GM23248 (cell line): Measurements from ENCODE around the gene LRCOL1. TPM values are rescaled to one million over a fixed set of nuclear protein-coding genes. Genes with fewer than 3 reads are reported as not detected.

Experiments used
- DNase-seq: peaks from one replicate; pipeline ENCODE4 v3.0.0-alpha.2; 2015
- H2AFZ ChIP-seq: fragments of 200-600 bp; sonication (generic); 2 replicates; pipeline ENCODE4 v1.6.1; 2016; ENCODE audit warnings: antibody characterized with exemption
- H3F3A ChIP-seq: fragments of 200-600 bp; sonication (generic); 2 replicates; pipeline ENCODE4 v1.6.1; 2016; ENCODE audit warnings: mild to moderate bottlenecking, antibody characterized with exemption, mixed run types; ENCODE audit not compliant: insufficient read depth
- H3K27ac ChIP-seq: fragments of 200-600 bp; sonication (generic); 2 replicates; pipeline ENCODE4 v1.5.1; 2016; ENCODE audit warnings: mild to moderate bottlenecking
- H3K27me3 ChIP-seq: fragments of 200-600 bp; sonication (generic); replicated peaks from 2 replicates; pipeline ENCODE4 v1.6.1; 2016; ENCODE audit warnings: mild to moderate bottlenecking; ENCODE audit not compliant: insufficient read depth
- H3K36me3 ChIP-seq: fragments of 200-600 bp; sonication (generic); 2 replicates; pipeline ENCODE4 v1.6.1; 2016; ENCODE audit warnings: low read depth, mild to moderate bottlenecking
- H3K4me1 ChIP-seq: fragments of 200-600 bp; sonication (generic); 2 replicates; pipeline ENCODE4 v1.6.1; 2016; ENCODE audit warnings: mild to moderate bottlenecking; ENCODE audit not compliant: insufficient read depth
- H3K4me2 ChIP-seq: fragments of 200-600 bp; sonication (generic); one replicate; pipeline ENCODE4 v1.6.1; 2016; ENCODE audit warnings: mild to moderate bottlenecking; ENCODE audit not compliant: unreplicated experiment
- H3K4me3 ChIP-seq: fragments of 200-600 bp; sonication (generic); 2 replicates; pipeline ENCODE4 v1.5.1; 2016; ENCODE audit warnings: mild to moderate bottlenecking
- H3K79me2 ChIP-seq: fragments of 200-600 bp; sonication (generic); 2 replicates; pipeline ENCODE4 v1.6.1; 2016; ENCODE audit warnings: mild to moderate bottlenecking; ENCODE audit not compliant: insufficient read depth
- H3K9ac ChIP-seq: fragments of 200-600 bp; sonication (generic); 2 replicates; pipeline ENCODE4 v1.6.1; 2016; ENCODE audit warnings: mild to moderate bottlenecking
- H3K9me2 ChIP-seq: fragments of 200-600 bp; sonication (generic); 2 replicates; pipeline ENCODE4 v1.6.1; 2016; ENCODE audit warnings: mixed run types, mild to moderate bottlenecking, moderate library complexity; ENCODE audit not compliant: insufficient read depth
- H3K9me3 ChIP-seq: fragments of 200-600 bp; sonication (generic); one replicate; pipeline ENCODE4 v1.6.1; 2017; ENCODE audit warnings: low read depth
- H4K20me1 ChIP-seq: fragments of 200-600 bp; sonication (generic); 2 replicates; pipeline ENCODE4 v1.6.0; 2016; ENCODE audit not compliant: insufficient read depth
- EZH2 ChIP-seq: fragments of 200-600 bp; sonication (generic); IDR thresholded peaks from 2 replicates; pipeline ENCODE4 v1.6.1; 2018; ENCODE audit warnings: antibody characterized with exemption, mild to moderate bottlenecking; ENCODE audit not compliant: insufficient read depth, poor library complexity, severe bottlenecking
- EZH2phosphoT487 ChIP-seq: fragments of 200-600 bp; sonication (generic); IDR thresholded peaks from 2 replicates; pipeline ENCODE4 v1.6.1; 2018; ENCODE audit warnings: antibody characterized with exemption, moderate library complexity, mild to moderate bottlenecking, low read depth; ENCODE audit not compliant: insufficient read depth
- WGBS, 2 experiments: methylation state at CpG; one replicate each; pipeline ENCODE4 v1.1.6; 2015 to 2017; ENCODE audit warnings: low lambda C conversion rate in 2 of 2, low coverage in 1 of 2; ENCODE audit errors: missing lambda C conversion rate in 2 of 2; 5-methylcytosine and 5-hydroxymethylcytosine counted together
- in situ Hi-C: fragments of 300-500 bp; cut with MboI; formaldehyde crosslinking; loops from 2 replicates; pipeline ENCODE4 v1.15.0; 2020
- polyA plus RNA-seq: library from polyadenylated mRNA; unstranded; fragments of >200 nt; fragmentation: Nextera tagmentation; extraction: Ambion mirVana; gene quantifications from 2 replicates; pipeline ENCODE4 v1.2.1, GENCODE V29; 2016
- total RNA-seq: library from RNA; depleted of rRNA; stranded (reverse); fragments of >200 nt; shearing (Covaris generic); gene quantifications from 2 replicates; pipeline ENCODE4 v1.2.3, GENCODE V29; 2014

The LRCOL1 gene
- total and polyA plus RNA-seq, 2 experiments from 2014 or later: not detected

DNA sequence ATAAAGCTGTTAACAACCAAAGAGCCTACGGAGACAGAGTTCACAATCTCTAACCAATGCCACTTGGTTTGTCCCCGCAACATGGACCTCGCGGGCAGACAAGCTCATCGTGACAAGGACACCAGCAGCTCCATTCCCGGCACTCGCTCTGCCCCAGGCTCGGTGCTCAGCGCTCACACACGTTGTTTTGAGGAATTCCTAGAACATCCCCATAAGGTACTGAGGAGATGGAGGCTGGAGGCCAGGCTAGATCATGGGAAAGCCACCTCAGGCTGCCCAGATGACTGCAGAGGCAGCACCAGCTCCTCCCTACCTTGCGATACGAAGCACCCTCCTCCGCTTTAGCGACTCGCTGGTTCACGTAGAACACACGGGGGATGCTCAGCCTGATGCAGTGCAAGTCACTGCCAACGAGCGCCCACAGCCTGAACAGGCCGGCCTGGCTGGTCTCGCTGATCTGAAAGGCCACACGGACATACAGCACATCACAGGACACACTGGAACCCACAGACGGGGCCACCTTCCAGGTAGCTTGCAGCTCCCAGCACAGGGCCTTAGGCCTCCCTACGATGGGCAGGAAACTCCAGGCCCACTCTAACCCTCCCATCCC lies 38.3 kb upstream of the LRCOL1 start:
- H3K36me3 ChIP-seq: peaks cover 10% of the 10 kb centered on the region; the same call in 1 of the 2 replicates
- in situ Hi-C loops: no loop called here

DNA sequence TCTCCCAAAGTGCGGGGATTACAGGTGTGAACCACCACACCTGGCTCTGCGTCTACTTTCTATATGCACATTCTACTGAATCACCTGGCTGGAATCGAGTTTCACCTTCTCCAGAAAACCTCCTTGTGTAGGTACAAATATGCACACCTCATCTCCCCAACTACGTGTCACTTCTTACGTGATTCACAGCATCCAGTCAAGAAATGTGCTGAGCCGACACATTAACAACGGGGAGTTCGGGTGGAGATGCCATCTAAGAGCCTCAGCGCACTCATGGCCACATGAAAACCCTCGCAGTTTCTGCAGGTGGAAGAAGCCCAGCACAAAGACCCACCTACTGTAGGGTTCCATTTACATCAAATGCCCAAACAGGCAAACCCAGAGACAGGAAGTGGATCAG lies 37.5 kb upstream of the LRCOL1 start:
- Histone ChIP-seq H3K27me3 (no peaks in the 10 kb centered on the region), H2AFZ (no peak overlapping the region), H3K4me1 (no peaks in the 10 kb centered on the region), H3K9ac (no peak overlapping the region), H3K4me3 (no peak overlapping the region), H3F3A (no peaks in the 10 kb centered on the region), H3K79me2 (no peaks in the 10 kb centered on the region), H3K9me3 (no peaks in the 10 kb centered on the region), H3K4me2 (no peak overlapping the region), H3K27ac (no peak overlapping the region), H3K9me2 (no peaks in the 10 kb centered on the region), H4K20me1 (no peaks in the 10 kb centered on the region), H3K36me3 (peaks cover 1% of the 10 kb centered on the region; the same call in 1 of the 2 replicates)
- TF ChIP-seq EZH2: no peak
- no peak for DNase-seq
- 96% methylated on average over 10 of the region's 10 CpGs for WGBS, 2 experiments
- in situ Hi-C loops: no loop called here

More for the DNA sequence above, 38.3 kb upstream of the LRCOL1 start:
- no peak for DNase-seq
- H3K9me2 ChIP-seq: no peaks in the 10 kb centered on the region
- H4K20me1 ChIP-seq: no peaks in the 10 kb centered on the region
- no peak for TF ChIP-seq EZH2
- TF ChIP-seq EZH2phosphoT487: no peak
- H3K4me3 ChIP-seq: no peak overlapping the region
- no peaks in the 10 kb centered on the region for H3K27me3 ChIP-seq
- 97% methylated on average over 24 of the region's 24 CpGs for WGBS, 2 experiments
- H3K4me2 ChIP-seq: no peak overlapping the region
- H3K9ac ChIP-seq: no peak overlapping the region
- no peaks in the 10 kb centered on the region for H3K79me2 ChIP-seq
- no peaks in the 10 kb centered on the region for H3K9me3 ChIP-seq
- H3F3A ChIP-seq: no peaks in the 10 kb centered on the region
- H2AFZ ChIP-seq: no peak overlapping the region
- H3K27ac ChIP-seq: no peak overlapping the region
- no peaks in the 10 kb centered on the region for H3K4me1 ChIP-seq

- Histone ChIP-seq H3K9me3 (no peaks in the 10 kb centered on the region), H4K20me1 (no peaks in the 10 kb centered on the region), H3K27ac (no peak overlapping the region), H3F3A (no peaks in the 10 kb centered on the region), H3K9me2 (no peaks in the 10 kb centered on the region), H3K4me2 (no peak overlapping the region), H2AFZ (no peak overlapping the region), H3K4me1 (no peaks in the 10 kb centered on the region), H3K79me2 (no peaks in the 10 kb centered on the region), H3K4me3 (no peak overlapping the region), H3K27me3 (no peaks in the 10 kb centered on the region), H3K9ac (no peak overlapping the region), H3K36me3 (no peaks in the 10 kb centered on the region)
- no peak for DNase-seq
- in situ Hi-C loops: no loop called here
- WGBS, 2 experiments: 97 to 98% methylated on average over 7 of the region's 7 CpGs
- TF ChIP-seq EZH2 (no peak), EZH2phosphoT487 (no peak)
Measured at GRCh38 chr12:132646850-132647249, 36.5 kb upstream of the LRCOL1 start.

GRCh38 chr12:132642846-132643835 lies 32.8 kb upstream of the LRCOL1 start:
- Histone ChIP-seq H3K27ac (no peak overlapping the region), H4K20me1 (no peaks in the 10 kb centered on the region), H3K9me3 (no peaks in the 10 kb centered on the region), H3K27me3 (no peaks in the 10 kb centered on the region), H3K4me1 (no peaks in the 10 kb centered on the region), H3K4me3 (no peak overlapping the region), H3F3A (no peaks in the 10 kb centered on the region), H3K9me2 (no peaks in the 10 kb centered on the region), H3K79me2 (no peaks in the 10 kb centered on the region), H2AFZ (no peak overlapping the region), H3K4me2 (no peak overlapping the region), H3K36me3 (no peaks in the 10 kb centered on the region), H3K9ac (no peak overlapping the region)
- WGBS, 2 experiments: 96 to 98% methylated on average over 28 to 29 of the region's 30 CpGs
- in situ Hi-C loops: no loop called here
- TF ChIP-seq EZH2phosphoT487: no peak
- TF ChIP-seq EZH2: no peak
- no peak for DNase-seq
